PFSK-1 (cell line): ENCODE results near the gene MAPRE3.

Experiments used
- FOXP2 ChIP-seq: optimal IDR thresholded peaks from 2 replicates; pipeline ENCODE3; 2011; ENCODE audit warnings: borderline replicate concordance, control low read depth, inconsistent platforms; ENCODE audit not compliant: insufficient read depth; ENCODE audit errors: extremely low read length, extremely low read depth
- POLR2AphosphoS5 ChIP-seq: IDR thresholded peaks from 2 replicates; pipeline ENCODE4 v1.6.1; 2012; ENCODE audit warnings: low read depth, mild to moderate bottlenecking, control low read depth, low read length, moderate library complexity
- REST ChIP-seq, 2 experiments: IDR thresholded peaks; 2 replicates each; pipeline versions ENCODE4 v1.6.1 to v1.8.0; 2011 to 2012; ENCODE audit warnings: low read depth in 2 of 2, low read length in 2 of 2, control low read depth in 1 of 2, inconsistent platforms in 1 of 2, mild to moderate bottlenecking in 1 of 2, moderate library complexity in 1 of 2; ENCODE audit not compliant: insufficient read depth in 1 of 2
- SIN3A ChIP-seq: IDR thresholded peaks from 2 replicates; pipeline ENCODE4 v1.6.1; 2012; ENCODE audit warnings: mild to moderate bottlenecking, low read length, moderate library complexity, borderline replicate concordance; ENCODE audit not compliant: insufficient read depth
- TAF1 ChIP-seq: IDR thresholded peaks from 2 replicates; pipeline ENCODE4 v1.6.1; 2012; ENCODE audit warnings: low read length, control low read depth, borderline replicate concordance; ENCODE audit not compliant: insufficient read depth

MAPRE3 gene

GRCh38 chr2:26950246-26950645 lies 20.2 kb upstream of the MAPRE3 start:
- TF ChIP-seq REST (IDR thresholded peaks at IDR 0.05; ENCODE audit: insufficient read depth in 1 of 2, low read depth in 2 of 2, low read length in 2 of 2) (no peak), FOXP2 (no peak), POLR2AphosphoS5 (no peak), TAF1 (no peak), SIN3A (no peak)

- TF ChIP-seq POLR2AphosphoS5 (no peak), FOXP2 (no peak), TAF1 (no peak), REST (IDR thresholded peaks at IDR 0.05; ENCODE audit: insufficient read depth in 1 of 2, low read depth in 2 of 2, low read length in 2 of 2) (no peak), SIN3A (no peak)
Measured at GRCh38 chr2:26951236-26951635, 19.2 kb upstream of the MAPRE3 start.

GRCh38 chr2:26952374-26952773 lies 18.1 kb upstream of the MAPRE3 start:
- no peak for TF ChIP-seq POLR2AphosphoS5
- TF ChIP-seq REST (IDR thresholded peaks at IDR 0.05; ENCODE audit: insufficient read depth in 1 of 2, low read depth in 2 of 2, low read length in 2 of 2): no peak
- no peak for TF ChIP-seq FOXP2
- no peak for TF ChIP-seq SIN3A
- no peak for TF ChIP-seq TAF1

GRCh38 chr2:26954135-26954534 lies 16.3 kb upstream of the MAPRE3 start:
- no peak for TF ChIP-seq SIN3A
- TF ChIP-seq FOXP2: no peak
- no peak for TF ChIP-seq REST (IDR thresholded peaks at IDR 0.05; ENCODE audit: insufficient read depth in 1 of 2, low read depth in 2 of 2, low read length in 2 of 2)
- no peak for TF ChIP-seq TAF1
- no peak for TF ChIP-seq POLR2AphosphoS5

- TF ChIP-seq FOXP2: no peak
- TF ChIP-seq POLR2AphosphoS5: no peak
Measured at GRCh38 chr2:26957041-26957440, 13.4 kb upstream of the MAPRE3 start.

- TF ChIP-seq SIN3A: no peak
- TF ChIP-seq FOXP2: no peak
- no peak for TF ChIP-seq REST (IDR thresholded peaks at IDR 0.05; ENCODE audit: insufficient read depth in 1 of 2, low read depth in 2 of 2, low read length in 2 of 2)
- TF ChIP-seq TAF1: no peak
- TF ChIP-seq POLR2AphosphoS5: no peak
Measured at GRCh38 chr2:26957534-26957933, 12.9 kb upstream of the MAPRE3 start.
